Ovary (tissue), 3 donors: ENCODE results near the gene EMID1.

Experiments
- EP300 ChIP-seq: sonication (generic); formaldehyde crosslinking; IDR thresholded peaks from one replicate; pipeline ENCODE4 v1.6.1; 2017; ENCODE audit warnings: antibody characterized with exemption
- POLR2A ChIP-seq: fragments of 450-650 bp; IDR thresholded peaks from one replicate; pipeline ENCODE4 v1.6.1; 2017; ENCODE audit warnings: antibody characterized with exemption, mild to moderate bottlenecking, moderate library complexity
- TF ChIP-seq, protein P1 (sequence below), 3 donors: fragments of 450-650 bp in 2 of 3; fragments of 200-600 bp in 1 of 3; IDR thresholded peaks; one replicate each; pipeline versions ENCODE4 v1.5.1 to v1.8.0; 2016 to 2022; ENCODE audit warnings: antibody characterized with exemption in 3 of 3, mild to moderate bottlenecking in 1 of 3
- donor health status: DM: no; HTN: no; CAD: no.

GRCh38 chr22:29233277-29233877, 27.7 kb downstream of the EMID1 start:
- TF ChIP-seq POLR2A, result no peak
- TF ChIP-seq, protein P1, sequence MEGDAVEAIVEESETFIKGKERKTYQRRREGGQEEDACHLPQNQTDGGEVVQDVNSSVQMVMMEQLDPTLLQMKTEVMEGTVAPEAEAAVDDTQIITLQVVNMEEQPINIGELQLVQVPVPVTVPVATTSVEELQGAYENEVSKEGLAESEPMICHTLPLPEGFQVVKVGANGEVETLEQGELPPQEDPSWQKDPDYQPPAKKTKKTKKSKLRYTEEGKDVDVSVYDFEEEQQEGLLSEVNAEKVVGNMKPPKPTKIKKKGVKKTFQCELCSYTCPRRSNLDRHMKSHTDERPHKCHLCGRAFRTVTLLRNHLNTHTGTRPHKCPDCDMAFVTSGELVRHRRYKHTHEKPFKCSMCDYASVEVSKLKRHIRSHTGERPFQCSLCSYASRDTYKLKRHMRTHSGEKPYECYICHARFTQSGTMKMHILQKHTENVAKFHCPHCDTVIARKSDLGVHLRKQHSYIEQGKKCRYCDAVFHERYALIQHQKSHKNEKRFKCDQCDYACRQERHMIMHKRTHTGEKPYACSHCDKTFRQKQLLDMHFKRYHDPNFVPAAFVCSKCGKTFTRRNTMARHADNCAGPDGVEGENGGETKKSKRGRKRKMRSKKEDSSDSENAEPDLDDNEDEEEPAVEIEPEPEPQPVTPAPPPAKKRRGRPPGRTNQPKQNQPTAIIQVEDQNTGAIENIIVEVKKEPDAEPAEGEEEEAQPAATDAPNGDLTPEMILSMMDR (IDR thresholded peaks at IDR 0.05), result no peak
- TF ChIP-seq EP300, result no peak
